Stimulated activated naive CD8-positive, alpha-beta T cell treated with anti-CD3 and anti-CD28 coated beads, Interleukin-15, Interleukin-2, amounts not matched to agents 100 U/mL and 50 U/mL, for 24 hours (primary cell): ENCODE data around the gene IFNA8.
"Not testable (repeated sequence)": the region's sequence is repeated elsewhere in the genome, so short reads cannot be mapped to it uniquely, and the experiment has no call there.

Experiments used
- ATAC-seq: fragments of 150-1000 bp; cut with Tn5 transposase; one replicate; pipeline ENCODE4 v1.10.0; 2021
- DNase-seq: peaks from one replicate; pipeline ENCODE4 v3.0.0; 2021

IFNA8 gene

DNA sequence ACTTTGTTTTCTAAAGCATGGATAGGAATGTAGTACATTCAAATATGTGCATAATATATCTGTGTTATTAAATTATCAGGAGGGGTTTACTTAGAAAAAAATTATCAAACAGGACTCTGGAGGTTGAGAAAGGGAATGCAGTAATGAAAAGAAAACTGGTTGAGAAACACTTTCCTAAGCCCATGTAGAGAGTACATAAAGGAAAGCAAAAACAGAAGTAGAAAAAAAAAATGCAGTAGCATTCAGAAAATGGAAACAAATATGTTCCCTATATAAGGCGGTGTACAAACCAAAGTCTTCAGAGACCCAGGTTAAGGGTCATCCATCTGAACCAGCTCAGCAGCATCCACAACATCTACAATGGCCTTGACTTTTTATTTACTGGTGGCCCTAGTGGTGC is at the start of gene IFNA8:
TSS of gene IFNA8 (plus strand) at position 301 of the 400 bp plus-strand sequence. CDS start at position 361, 60 bp downstream.
- ATAC-seq = no peak
- DNase-seq = no peak

DNA sequence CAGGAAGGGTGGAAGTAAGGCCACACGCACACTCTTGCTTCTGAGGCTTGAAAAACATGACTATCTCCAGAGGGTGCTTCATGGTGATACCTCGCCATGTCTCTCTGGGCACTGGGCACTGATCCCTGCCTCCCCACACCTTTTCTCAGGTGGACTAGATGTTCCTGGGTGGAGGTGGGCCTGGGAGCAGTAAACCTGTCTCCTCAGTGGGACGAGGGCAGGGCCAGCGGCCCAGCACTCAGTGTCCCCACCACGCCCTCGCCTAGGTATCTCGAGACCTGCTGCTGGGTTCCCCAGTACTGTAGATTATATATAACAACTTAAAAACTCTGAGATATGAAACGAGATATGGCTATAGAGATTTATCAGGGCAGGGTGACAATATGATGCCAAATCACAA is 46.6 kb upstream of the IFNA8 start:
- no peak for ATAC-seq
- no peak for DNase-seq

DNA sequence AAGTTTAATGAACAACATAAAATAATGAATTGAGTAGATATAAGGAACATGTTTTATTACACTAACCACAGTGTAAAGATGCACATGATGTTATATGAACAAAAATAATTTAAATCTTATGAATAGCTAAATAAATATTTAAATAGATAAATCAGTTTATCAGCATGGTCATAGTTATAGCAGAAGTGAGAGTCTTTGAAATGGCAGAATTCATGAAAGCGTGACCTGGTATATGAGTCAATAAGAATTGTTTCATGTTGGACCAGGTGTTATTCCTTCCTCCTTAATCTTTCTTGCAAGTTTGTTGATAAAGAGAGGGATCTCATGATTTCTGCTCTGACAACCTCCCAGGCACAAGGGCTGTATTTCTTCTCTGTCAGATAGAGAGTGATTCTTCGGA is 41.7 kb upstream of the IFNA8 start:
- not testable (repeated sequence) for ATAC-seq, DNase-seq

DNA sequence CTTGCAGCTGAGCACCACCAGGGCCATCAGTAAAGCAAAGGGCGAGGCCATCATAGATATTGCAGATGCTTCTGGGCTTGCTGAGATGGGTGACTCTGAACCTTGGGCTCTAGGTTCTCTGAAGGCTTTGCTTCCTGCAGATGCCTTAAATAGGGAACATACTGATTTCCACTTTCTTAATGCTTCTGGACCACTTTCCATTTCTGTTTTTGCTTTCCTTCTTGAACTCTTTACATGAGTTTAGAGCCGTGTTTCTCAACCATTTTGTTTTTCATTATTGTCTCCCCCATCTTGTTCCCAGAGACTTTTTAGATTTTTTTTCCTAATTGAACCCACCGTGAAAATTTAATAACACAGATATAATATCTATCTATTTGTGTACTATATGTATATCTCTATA is 41.0 kb upstream of the IFNA8 start, which contains the start of gene IFNA13:
TSS of gene IFNA13 (minus strand) at position 101 of the 400 bp plus-strand sequence. CDS start at position 54, 47 bp downstream.
- DNase-seq (no peak), ATAC-seq (no peak)

DNA sequence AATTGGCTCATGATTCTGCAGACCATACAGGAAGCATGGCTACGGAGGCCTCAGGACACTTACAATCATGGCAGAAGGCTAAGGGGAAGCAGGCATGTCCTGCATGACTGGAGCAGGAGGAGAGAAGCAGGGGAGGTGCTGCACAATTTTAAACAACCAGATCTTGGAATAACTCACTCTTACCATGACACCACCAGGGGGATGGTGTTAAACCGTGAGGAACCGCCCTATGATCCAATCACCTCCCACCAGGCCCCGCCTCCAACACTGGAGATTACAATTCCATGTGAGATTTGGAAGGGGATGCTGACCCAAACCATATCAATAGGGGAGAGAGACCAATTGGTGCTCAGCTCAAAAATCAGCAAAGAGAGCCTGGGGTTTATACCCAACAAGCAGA is 37.5 kb upstream of the IFNA8 start:
- not testable (repeated sequence) for DNase-seq, ATAC-seq

DNA sequence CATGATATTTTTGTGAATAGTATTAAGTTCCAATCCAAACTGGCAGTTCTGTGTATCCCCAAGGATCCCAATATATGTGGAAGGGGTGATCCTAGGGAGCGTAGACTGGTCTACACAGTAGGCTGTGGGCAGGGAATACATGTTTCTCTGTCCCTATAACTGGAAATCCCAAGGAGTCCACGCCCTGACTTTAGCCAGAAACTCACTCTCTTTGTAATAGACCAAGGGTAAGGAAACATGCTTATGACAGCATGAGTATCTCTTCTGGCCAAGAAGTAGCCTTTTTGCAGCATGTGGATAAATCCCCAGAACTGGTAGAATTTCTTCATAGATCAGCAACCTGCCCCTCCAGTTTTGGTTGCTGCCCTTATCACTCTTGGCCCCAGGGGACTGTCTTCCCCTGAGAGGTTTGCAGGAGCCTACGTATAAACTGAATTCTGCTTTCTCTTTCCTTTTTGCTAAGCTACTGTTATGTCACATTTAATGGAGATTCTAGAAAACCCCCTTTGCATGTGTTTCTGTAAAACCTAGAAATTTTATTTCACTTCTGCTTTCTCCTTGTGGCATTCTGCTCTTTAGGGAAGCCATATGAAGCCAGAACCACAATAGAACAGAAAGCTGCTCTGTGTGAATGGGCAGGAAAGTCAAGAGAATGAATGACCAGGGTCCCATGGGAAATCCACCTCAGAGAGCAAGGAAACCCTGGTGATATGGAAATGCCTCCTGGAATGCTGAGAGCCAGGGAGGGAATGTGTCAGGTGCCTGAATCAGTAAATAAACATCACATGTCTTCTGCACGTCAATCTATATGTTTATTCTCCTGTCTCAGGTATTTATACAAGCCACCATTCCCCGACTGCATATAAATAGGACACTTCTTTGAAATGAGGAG is 27.2 kb upstream of the IFNA8 start:
- DNase-seq (no peak), ATAC-seq (peak; percentile 79)

DNA sequence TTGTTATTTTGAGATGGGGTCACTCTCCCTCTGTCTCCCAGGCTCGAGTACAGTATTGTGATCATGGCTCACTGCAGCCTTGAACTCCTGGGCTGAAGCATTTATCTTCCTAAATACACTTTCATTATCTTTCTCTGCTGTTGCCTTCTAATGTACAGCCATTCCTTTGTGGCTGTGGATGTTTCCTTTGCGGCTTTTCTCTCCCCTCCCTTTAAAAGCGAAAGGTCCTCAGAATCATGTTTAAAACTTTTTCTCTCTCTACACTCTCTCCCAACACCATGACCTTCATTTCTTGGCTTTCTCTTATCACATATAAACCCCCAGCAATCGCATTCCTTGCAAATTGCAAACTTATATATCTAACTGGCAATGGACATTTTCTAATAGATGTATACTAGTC is 25.3 kb upstream of the IFNA8 start:
- ATAC-seq = no peak
- no peak for DNase-seq

DNA sequence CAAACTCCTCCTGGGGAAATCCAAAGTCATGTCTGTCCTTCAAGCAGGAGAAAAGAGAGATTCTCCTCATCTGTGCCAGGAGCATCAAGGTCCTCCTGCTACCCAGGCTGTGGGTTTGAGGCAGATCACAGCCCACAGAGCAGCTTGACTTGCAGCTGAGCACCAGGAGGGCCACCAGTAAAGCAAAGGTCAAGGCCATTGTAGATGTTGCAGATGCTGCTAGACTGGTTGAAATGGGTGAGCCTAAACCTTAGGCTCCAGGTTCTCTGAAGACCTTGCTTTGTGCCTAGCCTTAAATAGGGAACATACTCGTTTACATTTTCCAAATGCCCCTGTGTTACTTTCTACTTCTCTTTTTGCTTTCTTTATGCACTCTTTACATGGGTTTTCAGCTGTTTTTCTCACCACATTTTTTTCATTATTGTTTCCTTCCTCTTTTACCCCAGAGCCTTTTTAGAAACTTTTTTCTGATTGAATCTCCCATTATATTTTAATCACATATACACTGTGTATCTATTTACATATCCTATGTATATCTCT is 23.7 kb upstream of the IFNA8 start, which contains the start of gene IFNA2:
TSS of gene IFNA2 (minus strand) at position 268 of the 540 bp plus-strand sequence. CDS start at position 199, 69 bp downstream.
- no peak for DNase-seq
- no peak for ATAC-seq

DNA sequence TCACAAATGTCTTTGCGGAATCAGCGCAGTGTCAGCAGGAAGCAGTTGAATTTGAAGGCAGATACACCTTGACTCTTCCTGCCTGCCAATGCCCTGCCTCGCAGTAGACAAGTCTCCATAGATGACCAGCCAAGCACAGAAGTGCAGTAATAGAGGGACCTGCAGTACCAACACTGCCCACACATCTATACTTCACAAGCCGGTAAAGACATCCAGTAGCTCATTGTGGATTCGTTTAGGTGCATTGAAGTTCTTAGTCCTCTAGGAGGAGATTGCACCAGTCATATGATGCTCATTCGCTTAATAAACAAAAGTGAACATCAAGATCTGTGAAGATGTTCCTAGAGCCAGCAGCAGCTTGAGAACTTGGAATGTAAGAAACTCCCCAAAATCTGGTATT is 16.6 kb upstream of the IFNA8 start:
- DNase-seq (no peak), ATAC-seq (peak; percentile 43)

DNA sequence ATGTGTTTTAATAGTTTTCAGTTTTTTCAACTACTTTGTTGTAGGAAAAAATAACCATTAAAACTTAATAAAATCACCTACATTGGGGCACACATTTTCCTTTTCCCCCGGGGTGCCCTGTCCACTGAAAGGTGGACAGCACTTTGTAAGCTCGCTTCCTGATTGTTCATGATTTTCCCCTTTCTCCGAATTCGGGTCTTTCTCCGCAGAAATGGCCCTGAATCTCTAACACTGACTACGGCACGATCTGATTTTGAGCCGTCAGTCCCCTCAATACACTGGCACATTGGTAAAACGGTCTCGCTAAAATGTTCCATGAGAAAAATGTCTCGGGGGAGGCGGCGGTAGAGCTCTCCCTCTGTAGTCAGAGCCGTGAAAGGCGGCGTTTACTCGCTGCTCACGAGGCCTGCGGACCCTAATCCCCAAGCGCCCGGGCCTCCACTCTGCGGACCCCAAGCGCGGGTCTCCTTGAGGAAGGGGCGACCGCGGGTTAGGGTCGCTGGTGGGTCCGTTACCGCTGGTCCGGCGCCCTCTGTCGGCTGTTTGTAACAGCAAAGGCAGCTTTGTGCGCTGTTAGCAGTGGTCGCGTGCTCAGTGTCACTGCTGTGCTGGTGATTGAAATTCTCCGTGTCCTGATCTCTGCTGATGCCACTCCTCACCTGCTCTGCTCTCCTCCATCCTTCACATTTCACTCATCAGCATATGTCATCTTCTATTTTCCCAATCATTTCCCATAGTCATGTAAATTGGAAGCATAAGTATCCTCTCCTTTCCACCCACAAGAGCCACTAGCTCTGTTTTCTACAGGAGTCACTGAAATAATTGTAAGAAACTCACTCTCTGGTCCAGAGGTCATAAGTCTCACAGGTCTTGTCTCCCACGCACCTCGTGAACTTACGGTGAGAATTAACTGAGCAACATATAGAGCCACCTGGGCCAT is 12.9 kb upstream of the IFNA8 start:
- DNase-seq (peak; percentile 75), ATAC-seq (peak; percentile 81)

DNA sequence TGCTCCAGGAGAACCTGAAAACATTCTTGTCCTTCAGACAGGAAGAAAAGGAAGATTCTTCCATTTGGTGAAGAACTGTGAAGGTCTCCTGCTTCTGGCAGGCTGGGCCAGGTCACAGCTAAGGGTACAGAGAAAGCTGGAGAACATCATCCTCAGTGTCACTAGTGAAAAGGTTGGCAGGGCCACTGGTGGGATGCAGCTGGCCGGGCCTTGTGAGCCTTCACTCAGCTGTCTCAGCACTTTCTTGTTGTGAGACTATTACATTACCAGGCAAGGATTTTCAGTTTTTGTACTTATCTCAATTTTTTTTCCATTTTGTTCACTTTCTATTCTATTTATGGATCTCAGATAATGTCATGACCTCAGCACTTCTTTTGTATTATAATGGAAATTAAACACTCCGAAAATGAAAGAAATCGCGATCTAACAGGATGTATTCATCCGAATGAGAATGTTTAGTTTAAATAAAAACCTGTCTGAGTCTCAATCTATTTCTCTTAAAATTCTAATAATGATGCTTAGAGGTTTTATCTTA is 9.9 kb upstream of the IFNA8 start:
- ATAC-seq (no peak), DNase-seq (no peak)

DNA sequence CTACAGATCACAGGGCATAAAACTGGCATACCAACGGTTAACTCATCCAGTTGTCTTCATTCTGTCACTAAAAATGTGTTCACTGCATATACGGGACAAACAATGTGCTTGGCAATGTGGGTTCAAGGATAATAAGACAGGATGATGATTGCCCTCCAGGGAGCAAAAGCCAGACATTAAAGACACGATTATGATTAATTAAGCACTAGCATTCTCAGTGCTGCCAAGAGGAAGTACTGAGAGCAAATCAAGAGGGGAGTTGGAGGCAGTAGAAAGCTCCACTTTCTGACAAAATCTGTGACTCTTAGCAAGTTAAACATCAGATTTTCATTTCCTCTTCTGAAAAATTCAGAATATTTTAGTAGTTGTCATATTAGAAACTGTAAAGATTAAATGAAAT is 9.0 kb upstream of the IFNA8 start:
- no peak for DNase-seq
- no peak for ATAC-seq

DNA sequence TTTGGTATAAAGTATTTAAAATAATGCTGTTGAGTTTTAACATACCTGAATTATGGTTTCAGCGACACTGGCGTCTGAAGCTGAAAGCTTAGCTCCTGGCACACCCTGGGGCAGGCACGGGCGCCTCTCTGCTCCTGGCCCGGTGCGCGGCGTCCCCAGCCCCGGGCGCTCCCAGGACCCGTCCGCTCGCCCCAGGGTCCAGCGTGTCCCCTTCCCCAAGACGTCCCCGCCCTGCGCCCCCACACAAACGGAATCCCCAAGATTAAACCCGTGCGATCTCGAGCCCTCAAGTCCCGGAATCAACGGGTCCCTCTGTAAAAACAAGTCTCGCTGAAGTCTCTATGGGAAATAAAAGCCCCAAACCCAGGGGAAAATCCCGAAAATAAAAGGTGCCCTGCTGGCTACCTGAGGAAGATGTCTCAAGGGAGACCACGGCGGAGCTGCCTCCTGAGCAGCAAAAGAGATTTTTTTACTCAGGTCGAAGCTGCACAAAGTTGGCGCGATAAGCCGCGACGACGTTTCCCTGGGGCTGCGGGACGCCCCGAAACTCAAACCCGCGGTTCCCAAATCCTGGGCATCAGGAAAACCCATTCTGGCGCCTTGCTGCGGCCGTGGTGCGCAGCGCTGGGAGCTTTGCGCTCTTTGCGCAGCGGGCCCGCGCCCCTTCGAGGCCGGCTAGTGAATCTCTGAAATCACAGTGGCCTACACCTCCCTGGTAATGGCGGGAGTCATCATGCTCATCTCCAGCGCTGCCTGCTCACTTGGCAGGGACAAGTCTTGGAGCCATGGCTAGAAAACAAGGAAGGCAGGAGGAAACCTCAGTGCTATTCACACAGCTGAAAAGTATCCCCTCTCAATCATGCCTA is 6.3 kb upstream of the IFNA8 start:
- peak; percentile 65 for ATAC-seq
- peak; percentile 31 for DNase-seq

DNA sequence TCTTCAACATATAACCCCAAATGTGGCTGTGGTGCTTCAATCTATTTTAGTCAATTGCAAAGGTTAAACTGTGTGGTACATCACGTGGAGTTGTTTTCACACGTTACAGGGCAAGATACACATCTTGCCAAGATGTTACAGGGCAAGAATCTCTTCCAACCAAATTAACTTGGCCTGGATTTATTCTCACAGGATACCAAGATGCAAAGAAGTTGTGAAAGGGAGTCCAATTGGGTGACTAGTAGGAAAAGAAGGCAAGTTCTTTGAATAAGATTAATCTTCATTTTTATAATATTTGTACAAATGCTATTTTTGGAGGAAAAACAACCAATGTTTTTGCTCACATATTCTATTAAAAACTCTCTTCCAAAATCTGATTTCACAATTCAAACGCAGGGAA is 4.8 kb upstream of the IFNA8 start:
- no peak for DNase-seq
- ATAC-seq = no peak

DNA sequence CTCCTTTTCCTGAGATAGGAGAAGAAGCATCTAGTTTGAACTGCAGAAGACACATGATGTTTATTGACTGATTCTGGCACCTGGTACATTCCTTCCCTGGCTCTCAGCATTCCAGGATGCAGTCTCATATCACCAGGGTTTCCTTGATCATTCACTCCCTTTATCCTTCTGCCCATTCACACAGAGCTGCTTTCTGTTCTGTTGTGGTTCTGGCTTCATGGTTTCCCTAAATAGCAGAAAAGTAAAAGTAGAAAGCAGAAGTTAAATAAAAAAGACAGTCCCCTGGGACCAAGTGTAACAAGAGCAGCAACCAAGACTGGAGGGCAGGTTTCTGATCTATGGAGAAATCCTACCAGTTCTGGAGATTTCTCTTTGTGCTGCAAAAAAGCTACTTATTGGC is 3.2 kb downstream of the IFNA8 start:
- ATAC-seq = no peak

DNA sequence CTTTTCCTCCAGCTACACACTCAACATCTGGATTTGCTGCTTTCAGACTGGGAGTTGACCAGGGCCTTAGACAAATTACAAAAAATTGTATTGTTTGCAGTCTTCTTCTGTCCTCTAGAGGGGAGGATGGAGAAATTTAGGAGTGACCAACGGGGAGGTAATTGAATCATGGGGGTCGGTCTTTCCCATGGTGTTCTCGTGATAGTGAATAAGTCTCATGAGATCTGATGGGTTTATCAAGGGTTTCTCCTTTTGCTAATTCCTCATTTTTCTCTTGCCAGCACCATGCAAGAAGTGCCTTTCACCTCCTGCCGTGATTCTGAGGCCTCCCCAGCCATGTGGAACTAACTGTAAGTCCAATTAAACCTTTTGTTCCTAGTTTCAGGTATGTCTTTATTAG is 4.2 kb downstream of the IFNA8 start:
- ATAC-seq (no peak), DNase-seq (no peak)

More for the DNA sequence above, 3.2 kb downstream of the IFNA8 start:
- no peak for DNase-seq

DNA sequence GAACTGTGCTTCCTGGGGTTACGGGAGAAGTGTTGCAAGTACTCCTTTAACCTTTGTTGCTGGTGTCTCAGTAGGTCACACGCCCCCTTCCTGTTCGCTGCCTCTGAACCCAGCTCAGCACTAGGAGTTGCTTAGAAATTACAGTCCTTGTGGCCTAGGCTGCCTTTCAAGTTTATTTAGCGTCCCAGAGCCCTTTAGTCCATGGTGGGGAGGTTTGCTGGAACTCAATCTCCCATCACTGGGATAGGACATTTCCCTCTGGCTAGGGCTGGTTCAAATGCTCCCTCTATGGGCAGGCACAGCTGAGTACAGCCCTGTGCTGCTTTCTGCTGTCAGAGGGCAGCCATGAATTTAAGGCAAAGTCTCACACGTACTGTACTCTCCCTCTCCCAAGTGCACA is 4.7 kb downstream of the IFNA8 start:
- ATAC-seq (no peak), DNase-seq (no peak)

DNA sequence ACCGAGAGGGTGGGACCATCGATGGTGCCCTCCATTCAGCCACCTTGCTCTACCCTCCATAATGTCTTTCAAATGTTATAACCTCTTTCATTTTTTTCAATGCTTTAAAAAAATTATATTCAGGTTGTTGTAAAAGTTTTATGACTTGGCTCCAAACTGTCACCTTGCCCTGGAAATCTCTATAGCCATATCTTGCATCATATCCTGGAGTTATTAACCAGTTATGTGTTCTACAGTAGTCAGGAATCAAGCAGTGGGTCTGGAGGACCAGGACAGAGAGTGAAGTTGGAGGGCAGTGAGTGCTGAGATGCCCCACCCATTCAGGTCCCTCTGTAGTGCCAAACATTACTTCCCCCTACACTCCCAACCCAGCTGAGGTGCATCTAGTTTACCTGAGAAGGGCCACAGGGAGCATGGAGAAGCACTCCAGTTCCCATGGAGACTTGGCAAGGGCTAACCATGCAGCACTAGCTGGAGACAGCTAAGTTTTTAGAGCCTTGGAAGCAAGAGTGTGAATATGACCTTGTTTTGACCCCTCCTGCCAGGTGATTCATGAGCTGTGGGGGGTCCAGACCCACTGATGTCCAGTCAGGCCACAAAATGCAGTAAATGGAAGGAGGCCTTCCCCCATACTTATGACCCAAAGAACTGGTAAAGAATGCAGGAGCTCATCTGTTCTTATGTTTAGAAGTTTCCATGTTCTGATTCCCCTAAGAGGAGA is 5.5 kb downstream of the IFNA8 start:
- ATAC-seq (no peak), DNase-seq (no peak)

DNA sequence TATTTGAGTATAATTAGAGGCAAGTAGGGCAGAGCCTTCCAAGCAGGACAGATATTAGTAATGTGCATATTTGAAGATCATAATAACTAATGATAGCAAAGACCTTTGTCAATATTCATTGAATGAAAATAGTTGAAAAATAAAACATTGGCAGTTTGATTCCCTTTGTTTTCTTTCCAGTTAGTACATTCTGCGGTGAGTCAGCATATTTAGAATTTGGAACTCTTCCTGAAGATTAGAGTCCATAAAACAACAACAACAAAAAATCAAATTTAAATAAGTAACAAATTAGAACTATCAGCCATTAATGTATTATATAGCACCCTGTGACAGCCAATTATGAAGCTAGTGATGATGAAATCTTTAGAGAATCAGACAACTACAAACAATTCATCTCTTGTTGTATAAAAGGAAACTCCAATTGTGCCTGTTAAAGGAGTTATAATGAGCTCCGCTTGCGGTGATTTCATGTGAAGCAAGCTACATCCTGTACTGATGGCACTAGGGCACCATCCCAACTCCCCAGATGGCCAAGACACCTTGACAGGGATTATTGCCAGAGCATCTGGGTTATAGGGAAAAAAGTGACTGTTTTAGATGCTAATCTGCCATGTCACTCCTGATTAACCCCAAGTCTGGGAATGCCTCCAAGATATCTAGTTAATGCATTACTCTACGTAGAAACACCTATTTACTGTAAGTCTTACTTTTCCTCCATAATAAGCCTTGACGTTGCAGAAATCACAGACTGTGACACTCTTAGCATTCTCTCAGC is 6.8 kb downstream of the IFNA8 start:
- DNase-seq = no peak
- no peak for ATAC-seq

DNA sequence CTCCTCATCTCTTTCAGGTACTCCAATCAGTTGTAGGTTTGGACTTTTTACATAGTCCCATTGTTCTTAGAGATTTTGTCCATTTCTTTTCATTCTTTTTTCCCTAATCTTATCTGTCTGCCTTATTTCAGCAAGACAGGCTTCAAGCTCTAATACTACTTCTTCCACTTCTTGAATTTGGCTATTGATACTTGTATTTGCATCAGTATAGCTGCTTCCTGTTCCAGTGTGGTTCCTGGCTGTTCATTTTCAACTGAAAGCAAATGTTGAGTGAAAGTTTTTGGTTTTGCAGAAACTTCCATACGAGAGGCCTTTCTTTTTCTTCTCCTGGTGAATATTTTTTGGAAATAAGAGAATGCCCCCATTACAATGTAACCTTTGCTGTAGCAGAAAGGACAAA is 19.3 kb downstream of the IFNA8 start:
- DNase-seq (no peak), ATAC-seq (no peak)
